Left colon (tissue), 2 donors: ENCODE data around the gene MRPS9. TPM values are rescaled to one million over a fixed set of nuclear protein-coding genes. Genes with fewer than 3 reads are reported as not detected.

Source experiments
- ATAC-seq: fragments of 200-7000 bp; cut with Tn5 transposase; one replicate; pipeline ENCODE4 v1.9.1; 2020; ENCODE audit warnings: mild to moderate bottlenecking, moderate library complexity
- DNase-seq, 2 donors: peaks; one replicate each; pipeline ENCODE4 v3.0.0-alpha.2; 2020
- intact Hi-C, 2 donors: fragments of 100-400 bp; cut with DNase I in 1 of 2; cut with micrococcal nuclease in 1 of 2; formaldehyde crosslinking; loops; one replicate each; pipeline versions ENCODE4 v1.11.2 to v1.14.0; 2022; cut with DNase I, micrococcal nuclease
- long read RNA-seq: library from polyadenylated mRNA; unstranded; transcript quantifications from one replicate; pipeline ENCODE4 v2.0.0, GENCODE V29; 2021
- total RNA-seq, 2 donors: library from RNA; stranded (reverse); fragmentation: NEBNext Ultra II Directional; extraction: Animal tissue kit (Norgen Biotek cat#: 25700); gene quantifications; one replicate each; pipeline ENCODE4 v1.2.1, GENCODE V29; 2021
- donor health status: DM: no; HTN: no; CAD: no.
- donor health status: DM: yes; HTN: yes; CAD: no.

MRPS9 gene
- 10 to 100 TPM; 25.5 to 32.0 TPM for total RNA-seq
- long read RNA-seq, transcript MRPS9-201 (11 exons, 1,500 nt), result major isoform, 60 of 72 reads
- long read RNA-seq, partial matches to known transcripts, result 4 of 72 reads
- long read RNA-seq, other reads (novel, unspliced or antisense), result 8 of 72 reads

- intact Hi-C loops, result no loop called here
- ATAC-seq (peak; percentile 99), DNase-seq (peak; percentile 98 to 99)
These were observed at the start of gene MRPS9 for GRCh38 chr2:105037572-105038382. TSS of gene MRPS9 (plus strand) at chr2:105038069. CDS start at chr2:105038093, 24 bp downstream.

- DNase-seq, result no peak
- intact Hi-C loops, result no loop called here
- ATAC-seq, result peak; percentile 36
These were observed 32.5 kb upstream of the MRPS9 start for GRCh38 chr2:105005181-105005951.

DNA sequence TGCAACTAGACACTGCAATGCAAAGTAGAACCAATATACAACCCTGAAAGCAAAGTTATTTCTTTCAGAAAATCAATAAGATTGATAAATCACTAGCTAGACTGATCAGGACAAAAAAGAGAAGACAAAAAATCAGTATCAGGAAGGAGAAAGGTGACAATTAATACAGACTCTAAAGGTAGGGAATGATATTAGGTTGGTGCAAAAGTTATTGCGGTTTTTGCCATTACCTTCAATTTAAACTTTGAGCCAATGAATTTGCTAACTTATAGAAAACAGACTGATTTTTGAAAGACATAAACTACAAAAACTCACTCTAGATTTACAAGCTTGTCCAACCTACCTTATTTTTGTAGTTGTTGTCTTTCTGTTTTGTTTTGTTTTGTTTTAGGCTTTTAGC is 30.5 kb upstream of the MRPS9 start:
- ATAC-seq (no peak), DNase-seq (no peak)
- intact Hi-C loops, result no loop called here

GRCh38 chr2:105032476-105032875 is 5.4 kb upstream of the MRPS9 start:
- intact Hi-C loops, result no loop called here
- DNase-seq, result no peak

GRCh38 chr2:105034170-105034569 is 3.7 kb upstream of the MRPS9 start:
- DNase-seq (no peak), ATAC-seq (no peak)
- intact Hi-C loops, result no loop called here

More at GRCh38 chr2:105032476-105032875, 5.4 kb upstream of the MRPS9 start:
- ATAC-seq, result no peak

- intact Hi-C loops, result no loop called here
- peak; percentile 33 for ATAC-seq
- DNase-seq, result no peak
These were observed 653 bp downstream of the MRPS9 start for GRCh38 chr2:105038383-105039061.

DNA sequence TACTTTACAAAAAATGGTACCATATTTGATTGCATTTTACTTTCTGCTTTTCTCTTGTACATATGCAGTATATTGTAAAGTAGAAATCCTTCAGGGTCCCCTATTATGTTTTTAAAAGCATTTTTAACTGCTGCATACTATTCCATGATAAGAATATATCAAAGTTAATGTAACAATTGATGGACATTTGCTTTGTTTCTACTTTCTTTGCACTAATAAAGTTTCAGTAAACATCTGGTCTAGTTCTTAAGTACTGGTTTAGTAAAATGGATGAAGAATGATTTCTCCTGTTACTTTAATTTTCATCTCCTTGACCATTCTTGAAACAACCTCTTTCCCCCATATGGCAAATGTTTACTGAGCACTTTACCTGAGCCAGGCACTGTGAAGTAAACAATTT is 1.7 kb downstream of the MRPS9 start:
- DNase-seq (no peak), ATAC-seq (no peak)
- intact Hi-C loops, result no loop called here

DNA sequence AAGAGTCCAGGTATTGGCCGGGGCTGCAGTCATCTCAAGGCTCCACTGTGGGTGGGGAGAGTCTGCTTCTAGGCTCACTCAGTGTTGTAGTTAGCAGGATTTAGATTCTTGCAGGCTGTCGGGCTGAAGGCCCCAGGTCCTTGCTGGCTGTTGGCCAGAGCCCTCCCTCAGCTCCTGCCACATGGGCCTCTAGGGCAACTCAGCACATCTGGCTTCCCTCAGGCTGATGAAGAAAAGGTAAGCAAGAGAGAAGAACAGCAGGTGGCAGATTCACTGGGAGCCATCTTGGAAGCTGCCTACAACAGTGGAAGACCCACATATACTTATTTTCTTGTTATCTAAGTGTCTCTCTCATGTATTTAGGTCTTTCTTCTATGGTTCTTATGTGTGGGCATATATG is 4.3 kb downstream of the MRPS9 start:
- ATAC-seq (no peak), DNase-seq (no peak)
- intact Hi-C loops, result no loop called here

- peak in 1 of 2 donors; percentile 56 for DNase-seq
- ATAC-seq, result peak; percentile 48
- intact Hi-C loops, result no loop called here
These were observed 14.9 kb downstream of the MRPS9 start for GRCh38 chr2:105052773-105053172.

DNA sequence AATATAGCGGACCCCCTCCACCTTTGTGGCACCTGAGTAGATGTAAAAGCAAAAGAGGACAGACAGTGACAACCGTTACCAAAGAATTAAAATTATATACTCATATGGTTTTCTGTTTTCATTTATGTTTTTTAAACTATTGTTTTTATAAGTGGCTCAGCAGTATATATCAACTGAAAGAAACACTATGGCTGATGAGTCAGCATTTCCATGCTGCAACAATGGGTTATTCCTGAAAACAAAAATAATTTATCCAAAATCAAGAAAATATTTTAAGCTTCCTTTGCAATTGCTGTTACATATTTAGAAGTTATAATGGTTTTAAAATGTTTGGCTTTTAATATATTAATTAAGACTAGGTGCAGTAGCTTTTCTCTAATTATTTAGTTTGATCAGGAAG is 17.7 kb downstream of the MRPS9 start:
- DNase-seq (no peak), ATAC-seq (no peak)
- intact Hi-C loops, result no loop called here

DNA sequence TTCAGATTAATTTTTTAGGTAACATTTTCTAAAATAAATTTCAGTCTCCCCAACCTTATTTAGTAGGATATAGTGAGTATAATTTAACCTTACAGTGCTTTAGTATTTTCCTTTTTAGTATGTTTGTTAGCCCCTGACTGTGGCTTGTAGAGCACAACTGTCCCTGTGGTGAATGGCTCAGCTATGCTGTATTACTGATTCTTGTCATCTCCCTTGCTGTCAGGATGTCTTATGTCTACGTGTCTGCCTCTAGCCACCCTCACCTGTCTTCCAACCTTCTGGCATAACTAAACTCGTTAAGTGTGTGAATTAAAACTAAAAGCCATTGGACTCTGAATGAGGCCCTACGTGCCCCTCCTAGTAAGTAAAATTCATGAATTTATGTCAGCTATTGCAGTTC is 18.4 kb downstream of the MRPS9 start:
- DNase-seq, result no peak
- no peak for ATAC-seq
- intact Hi-C loops, result no loop called here

GRCh38 chr2:105057005-105057404 is 19.1 kb downstream of the MRPS9 start:
- intact Hi-C loops, result no loop called here
- no peak for DNase-seq
- no peak for ATAC-seq

DNA sequence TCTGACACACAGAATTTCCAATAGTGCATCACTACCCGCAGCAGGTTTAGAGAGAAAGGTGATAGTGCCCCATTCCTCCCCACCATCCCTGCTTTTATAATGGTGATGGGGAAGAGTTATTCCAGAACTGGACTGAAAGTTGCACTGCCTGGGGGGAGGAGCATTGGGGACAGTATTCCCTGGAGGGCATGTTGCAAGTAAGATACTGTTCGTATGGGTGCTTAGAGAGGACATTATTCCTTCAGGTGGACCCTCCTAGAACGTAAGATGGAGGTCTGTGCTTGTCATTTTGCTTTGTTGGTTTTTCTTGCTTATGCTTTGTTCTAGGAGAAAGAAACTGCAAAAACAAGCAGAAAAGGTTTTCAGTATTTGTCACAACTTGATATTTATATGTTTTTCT is 23.7 kb downstream of the MRPS9 start:
- DNase-seq (no peak), ATAC-seq (no peak)
- intact Hi-C loops, result no loop called here

DNA sequence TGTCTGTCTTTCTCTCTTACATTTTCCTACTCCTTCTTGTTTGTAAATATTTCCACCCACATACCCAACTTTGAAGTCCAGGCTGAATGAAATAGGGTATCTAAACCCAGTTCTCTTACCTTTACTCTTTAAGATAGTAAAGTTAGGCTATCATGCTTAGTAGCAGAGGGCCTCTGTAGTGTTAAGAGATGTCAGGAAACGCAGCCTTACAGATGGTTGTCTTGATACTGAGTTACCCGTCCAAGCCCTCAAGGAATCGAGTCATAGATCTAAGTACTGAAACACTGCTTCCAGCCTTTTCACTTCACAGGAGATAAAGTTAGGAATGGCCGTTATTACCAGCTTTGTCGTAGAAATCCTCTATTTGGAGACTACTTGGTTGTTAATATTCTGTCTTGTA is 24.3 kb downstream of the MRPS9 start:
- intact Hi-C loops, result no loop called here
- ATAC-seq (no peak), DNase-seq (no peak)

DNA sequence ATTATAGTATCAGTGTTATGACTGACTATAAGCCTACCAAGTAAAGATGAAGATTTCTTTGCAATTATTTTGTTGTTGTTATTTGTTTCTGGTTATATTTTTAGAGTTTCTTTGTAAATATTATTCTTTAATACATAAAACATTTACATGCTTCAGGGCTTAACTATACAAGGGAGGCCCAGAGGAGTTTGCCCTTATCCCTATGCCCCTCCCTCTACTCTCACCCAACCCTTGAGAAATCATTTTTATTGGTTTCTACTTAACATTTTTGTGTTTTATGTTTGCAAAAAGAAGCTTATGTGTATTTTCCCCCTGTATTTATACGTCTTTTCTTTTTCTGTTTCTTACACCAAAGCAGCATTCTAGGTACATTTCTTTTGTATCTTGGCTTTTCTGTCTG is 30.5 kb downstream of the MRPS9 start:
- no peak for DNase-seq
- intact Hi-C loops, result no loop called here
- ATAC-seq, result peak; percentile 70

DNA sequence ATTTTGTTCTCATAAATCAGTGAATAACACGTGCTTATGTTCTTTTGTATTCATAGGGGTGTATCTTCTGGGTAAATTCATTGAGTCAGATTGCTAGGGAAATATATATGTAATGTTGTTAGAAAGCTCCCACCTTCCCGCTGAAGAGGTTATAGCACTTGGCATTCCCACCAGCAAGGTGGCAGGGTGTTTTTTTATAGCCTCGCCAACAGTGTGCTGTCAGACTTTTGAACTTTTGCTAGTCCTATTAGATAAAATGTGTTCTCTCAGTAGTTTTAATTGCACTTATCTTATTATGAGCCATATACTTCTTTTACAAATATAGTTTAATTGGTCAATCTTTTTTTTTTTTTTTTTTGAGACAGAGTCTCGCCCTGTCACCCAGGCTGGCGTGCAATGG is 31.0 kb downstream of the MRPS9 start:
- intact Hi-C loops, result no loop called here
- peak; percentile 95 for ATAC-seq
- peak; percentile 24 to 51 for DNase-seq

DNA sequence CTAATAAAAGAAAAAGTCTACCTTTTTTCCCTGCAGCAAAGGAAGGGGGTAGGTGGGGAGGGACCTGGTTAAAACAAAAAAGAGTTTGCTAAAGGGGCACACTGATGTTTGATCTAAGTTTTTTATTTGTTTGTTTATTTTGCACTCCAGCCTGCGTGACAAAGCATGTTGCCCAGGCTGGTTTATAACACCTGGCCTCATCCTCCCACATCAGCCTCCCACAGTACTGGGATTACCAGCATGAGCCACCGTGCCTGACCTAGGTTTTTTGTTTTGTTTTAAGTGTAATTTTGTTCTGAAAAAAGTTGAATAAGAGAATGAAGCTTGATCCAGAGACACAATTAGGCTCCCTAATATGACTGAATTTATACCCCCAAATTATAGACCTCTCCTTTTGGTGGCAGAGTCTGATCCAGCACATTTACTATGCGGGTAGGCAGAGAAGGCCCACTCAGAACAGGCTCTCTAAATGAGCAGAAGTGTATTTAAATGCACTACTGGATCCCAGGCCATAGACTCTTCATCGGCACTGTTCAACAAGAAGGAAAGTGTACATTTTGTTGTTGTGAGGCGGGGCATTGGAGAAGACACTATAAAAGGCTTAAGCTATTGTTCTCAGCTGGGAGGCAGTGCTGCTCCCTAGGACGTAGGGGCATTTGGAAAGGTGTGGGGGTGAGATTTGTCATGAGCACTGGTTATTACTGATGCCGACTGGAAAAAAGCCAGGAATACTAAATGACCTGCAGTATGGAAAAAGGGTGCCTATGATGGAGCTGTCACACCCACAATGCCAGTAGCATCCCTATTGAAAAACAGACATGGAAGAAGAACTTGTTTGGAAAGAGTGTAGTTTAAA is 32.4 kb downstream of the MRPS9 start:
- no peak for ATAC-seq
- intact Hi-C loops, result no loop called here

GRCh38 chr2:105071379-105071778 is 33.5 kb downstream of the MRPS9 start:
- DNase-seq (no peak), ATAC-seq (no peak)
- intact Hi-C loops, result no loop called here

More for the DNA sequence above, 32.4 kb downstream of the MRPS9 start:
- no peak for DNase-seq

GRCh38 chr2:105072039-105072438 is 34.2 kb downstream of the MRPS9 start:
- ATAC-seq (no peak), DNase-seq (no peak)
- intact Hi-C loops, result no loop called here
